ENCODE results near the gene SEMA5A. TPM values are rescaled to one million over a fixed set of nuclear protein-coding genes. Genes with fewer than 3 reads are reported as not detected.

The SEMA5A gene
- total RNA-seq, 1 experiment from 2014 or later, result 34.3 TPM

DNA sequence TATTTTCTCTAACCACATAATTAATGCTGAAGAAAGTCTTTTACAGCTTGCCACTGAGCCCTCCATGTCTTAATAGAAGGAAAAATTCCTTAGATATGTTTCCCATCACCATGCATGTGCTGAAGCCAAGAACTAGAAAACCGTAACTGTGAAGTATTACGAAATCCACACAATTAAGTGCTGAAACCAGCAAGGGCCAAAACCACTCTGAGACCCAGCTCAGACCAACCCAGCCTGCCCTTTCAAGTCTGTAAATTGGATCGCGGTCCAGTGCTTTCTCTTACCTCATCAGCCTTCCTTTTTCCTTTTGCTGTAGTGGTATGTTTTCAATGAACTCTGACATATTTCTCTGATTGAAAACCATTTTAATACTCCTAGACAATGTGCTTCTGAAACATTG, 26.3 kb downstream of the SEMA5A start:
- Histone ChIP-seq H3K27me3 (replicated peaks; ENCODE audit: control insufficient read depth, insufficient read depth, low read length) (no peaks in the 10 kb centered on the region), H3K4me3 (ENCODE audit: low read depth, low read length) (no peak overlapping the region), H3K9me3 (no peaks in the 10 kb centered on the region), H3K36me3 (ENCODE audit: control insufficient read depth, insufficient read depth, low read length) (no peaks in the 10 kb centered on the region), H3K4me1 (no peaks in the 10 kb centered on the region)
- Mint-ChIP-seq H3K27ac (ENCODE audit: unreplicated experiment) (no peak overlapping the region), H3K9me3 (ENCODE audit: unreplicated experiment) (no peaks in the 10 kb centered on the region), H3K4me1 (ENCODE audit: low read depth, unreplicated experiment) (peaks cover 9% of the 10 kb centered on the region), H3K36me3 (ENCODE audit: insufficient read depth, unreplicated experiment) (peaks cover 14% of the 10 kb centered on the region), H3K27me3 (ENCODE audit: insufficient read depth, unreplicated experiment) (no peaks in the 10 kb centered on the region), H3K4me3 (ENCODE audit: unreplicated experiment) (no peak overlapping the region)
- ChIA-PET POLR2A (no interaction called here), CTCF (no interaction called here)
- TF ChIP-seq, protein P1, sequence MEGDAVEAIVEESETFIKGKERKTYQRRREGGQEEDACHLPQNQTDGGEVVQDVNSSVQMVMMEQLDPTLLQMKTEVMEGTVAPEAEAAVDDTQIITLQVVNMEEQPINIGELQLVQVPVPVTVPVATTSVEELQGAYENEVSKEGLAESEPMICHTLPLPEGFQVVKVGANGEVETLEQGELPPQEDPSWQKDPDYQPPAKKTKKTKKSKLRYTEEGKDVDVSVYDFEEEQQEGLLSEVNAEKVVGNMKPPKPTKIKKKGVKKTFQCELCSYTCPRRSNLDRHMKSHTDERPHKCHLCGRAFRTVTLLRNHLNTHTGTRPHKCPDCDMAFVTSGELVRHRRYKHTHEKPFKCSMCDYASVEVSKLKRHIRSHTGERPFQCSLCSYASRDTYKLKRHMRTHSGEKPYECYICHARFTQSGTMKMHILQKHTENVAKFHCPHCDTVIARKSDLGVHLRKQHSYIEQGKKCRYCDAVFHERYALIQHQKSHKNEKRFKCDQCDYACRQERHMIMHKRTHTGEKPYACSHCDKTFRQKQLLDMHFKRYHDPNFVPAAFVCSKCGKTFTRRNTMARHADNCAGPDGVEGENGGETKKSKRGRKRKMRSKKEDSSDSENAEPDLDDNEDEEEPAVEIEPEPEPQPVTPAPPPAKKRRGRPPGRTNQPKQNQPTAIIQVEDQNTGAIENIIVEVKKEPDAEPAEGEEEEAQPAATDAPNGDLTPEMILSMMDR (IDR thresholded peaks at IDR 0.05; ENCODE audit: insufficient read depth in 1 of 2, low read depth in 1 of 2, low read length in 1 of 2, severe bottlenecking in 1 of 2, unreplicated experiment in 1 of 2), result no peak
- DNase-seq, result no peak
- intact Hi-C loops (cut with micrococcal nuclease; ENCODE audit: unreplicated experiment), result no loop called here
- BruUV-seq (replicated peaks), result no TSS peak

- intact Hi-C loops (cut with micrococcal nuclease; ENCODE audit: unreplicated experiment), result loop anchor here (1.0 kb wide), 1 partner anchor 101 kb away; no protein-coding TSS in a partner anchor
- H3K27me3 Mint-ChIP-seq (ENCODE audit: insufficient read depth, unreplicated experiment), result no peaks in the 10 kb centered on the region
- no peaks in the 10 kb centered on the region for H3K9me3 Mint-ChIP-seq (ENCODE audit: unreplicated experiment)
- CTCF ChIA-PET, result no interaction called here
- TF ChIP-seq, protein P1 (IDR thresholded peaks at IDR 0.05; ENCODE audit: insufficient read depth in 1 of 2, low read depth in 1 of 2, low read length in 1 of 2, severe bottlenecking in 1 of 2, unreplicated experiment in 1 of 2), result peak; percentile 17 to 47
- POLR2A ChIA-PET, result no interaction called here
- Histone ChIP-seq H3K4me1 (no peaks in the 10 kb centered on the region), H3K4me3 (ENCODE audit: low read depth, low read length) (no peak overlapping the region), H3K9me3 (no peaks in the 10 kb centered on the region), H3K36me3 (ENCODE audit: control insufficient read depth, insufficient read depth, low read length) (no peaks in the 10 kb centered on the region), H3K27me3 (replicated peaks; ENCODE audit: control insufficient read depth, insufficient read depth, low read length) (no peaks in the 10 kb centered on the region)
- no peaks in the 10 kb centered on the region for H3K4me1 Mint-ChIP-seq (ENCODE audit: low read depth, unreplicated experiment)
- peak; percentile 39 to 42 for DNase-seq
- no peak overlapping the region for H3K27ac Mint-ChIP-seq (ENCODE audit: unreplicated experiment)
- peaks cover 8% of the 10 kb centered on the region for H3K36me3 Mint-ChIP-seq (ENCODE audit: insufficient read depth, unreplicated experiment)
- BruUV-seq (replicated peaks), result no TSS peak
- no peak overlapping the region for H3K4me3 Mint-ChIP-seq (ENCODE audit: unreplicated experiment)
Observed at GRCh38 chr5:9516591-9516990, 29.3 kb downstream of the SEMA5A start.

DNA sequence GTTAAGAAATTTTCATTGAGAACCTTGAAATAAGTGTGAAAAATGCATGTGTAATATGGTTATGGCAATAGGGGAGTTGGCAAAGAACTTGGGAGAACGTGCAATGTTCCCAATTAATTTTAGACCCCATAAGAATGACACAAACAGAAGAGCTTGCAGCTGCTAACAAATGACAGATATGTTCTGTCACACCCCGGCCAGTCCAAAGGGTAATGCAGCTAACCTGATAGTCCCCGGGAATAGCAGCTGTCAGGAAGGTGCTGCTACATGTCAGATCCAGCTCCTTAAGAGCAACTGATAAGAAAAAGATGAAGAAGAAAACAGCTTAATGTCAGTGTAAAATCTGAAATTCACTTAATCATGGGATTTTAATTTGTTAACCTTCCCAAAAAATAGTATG, 30.4 kb downstream of the SEMA5A start:
- H3K4me1 ChIP-seq, result no peaks in the 10 kb centered on the region
- H3K9me3 Mint-ChIP-seq (ENCODE audit: unreplicated experiment), result no peaks in the 10 kb centered on the region

More for the DNA sequence above, 30.4 kb downstream of the SEMA5A start:
- Mint-ChIP-seq H3K4me1 (ENCODE audit: low read depth, unreplicated experiment) (no peaks in the 10 kb centered on the region), H3K27me3 (ENCODE audit: insufficient read depth, unreplicated experiment) (no peaks in the 10 kb centered on the region), H3K36me3 (ENCODE audit: insufficient read depth, unreplicated experiment) (peaks cover 8% of the 10 kb centered on the region), H3K4me3 (ENCODE audit: unreplicated experiment) (no peak overlapping the region), H3K27ac (ENCODE audit: unreplicated experiment) (no peak overlapping the region)
- CTCF ChIA-PET, result no interaction called here
- POLR2A ChIA-PET, result no interaction called here
- Histone ChIP-seq H3K36me3 (ENCODE audit: control insufficient read depth, insufficient read depth, low read length) (no peaks in the 10 kb centered on the region), H3K27me3 (replicated peaks; ENCODE audit: control insufficient read depth, insufficient read depth, low read length) (no peaks in the 10 kb centered on the region), H3K4me3 (ENCODE audit: low read depth, low read length) (no peak overlapping the region), H3K9me3 (no peaks in the 10 kb centered on the region)
- TF ChIP-seq, protein P1 (IDR thresholded peaks at IDR 0.05; ENCODE audit: insufficient read depth in 1 of 2, low read depth in 1 of 2, low read length in 1 of 2, severe bottlenecking in 1 of 2, unreplicated experiment in 1 of 2), result no peak
- no peak for DNase-seq
- no TSS peak for BruUV-seq (replicated peaks)
- intact Hi-C loops (cut with micrococcal nuclease; ENCODE audit: unreplicated experiment), result no loop called here
